Breast epithelium (tissue), 3 donors: ENCODE data around the gene TMX3.

Experiments
- POLR2A ChIP-seq: fragments of 450-650 bp; IDR thresholded peaks from one replicate; pipeline ENCODE4 v1.6.1; 2016; ENCODE audit warnings: antibody characterized with exemption, mild to moderate bottlenecking, moderate library complexity
- POLR2AphosphoS5 ChIP-seq, 3 donors: sonication (generic); formaldehyde crosslinking; IDR thresholded peaks; one replicate each; pipeline ENCODE4 v1.6.1; 2017; ENCODE audit warnings: antibody characterized with exemption in 3 of 3
- TF ChIP-seq, protein P1 (sequence below), 3 donors: fragments of 450-650 bp; IDR thresholded peaks; one replicate each; pipeline ENCODE4 v1.5.1; 2016 to 2017; ENCODE audit warnings: antibody characterized with exemption in 3 of 3, mild to moderate bottlenecking in 3 of 3, moderate library complexity in 3 of 3

DNA sequence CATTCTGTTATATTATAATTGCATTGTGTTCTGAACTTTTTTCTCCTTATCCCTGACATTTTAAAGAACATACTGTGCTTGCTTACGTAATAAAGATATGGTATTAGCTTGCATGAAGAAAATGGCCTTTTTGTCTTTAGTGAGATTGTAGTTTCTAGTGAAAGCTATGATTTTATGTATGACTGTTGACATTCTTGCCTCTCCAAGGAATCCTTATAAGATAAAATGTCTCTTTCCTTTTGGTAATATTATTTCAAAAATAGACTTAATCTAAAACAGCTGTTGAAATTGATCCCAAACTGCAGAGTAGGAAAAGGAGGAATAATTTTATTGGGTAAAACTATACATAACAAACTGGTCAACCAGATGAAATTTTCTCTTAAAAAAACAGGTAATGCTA is 42.2 kb upstream of the TMX3 start:
- TF ChIP-seq, protein P1, sequence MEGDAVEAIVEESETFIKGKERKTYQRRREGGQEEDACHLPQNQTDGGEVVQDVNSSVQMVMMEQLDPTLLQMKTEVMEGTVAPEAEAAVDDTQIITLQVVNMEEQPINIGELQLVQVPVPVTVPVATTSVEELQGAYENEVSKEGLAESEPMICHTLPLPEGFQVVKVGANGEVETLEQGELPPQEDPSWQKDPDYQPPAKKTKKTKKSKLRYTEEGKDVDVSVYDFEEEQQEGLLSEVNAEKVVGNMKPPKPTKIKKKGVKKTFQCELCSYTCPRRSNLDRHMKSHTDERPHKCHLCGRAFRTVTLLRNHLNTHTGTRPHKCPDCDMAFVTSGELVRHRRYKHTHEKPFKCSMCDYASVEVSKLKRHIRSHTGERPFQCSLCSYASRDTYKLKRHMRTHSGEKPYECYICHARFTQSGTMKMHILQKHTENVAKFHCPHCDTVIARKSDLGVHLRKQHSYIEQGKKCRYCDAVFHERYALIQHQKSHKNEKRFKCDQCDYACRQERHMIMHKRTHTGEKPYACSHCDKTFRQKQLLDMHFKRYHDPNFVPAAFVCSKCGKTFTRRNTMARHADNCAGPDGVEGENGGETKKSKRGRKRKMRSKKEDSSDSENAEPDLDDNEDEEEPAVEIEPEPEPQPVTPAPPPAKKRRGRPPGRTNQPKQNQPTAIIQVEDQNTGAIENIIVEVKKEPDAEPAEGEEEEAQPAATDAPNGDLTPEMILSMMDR (IDR thresholded peaks at IDR 0.05): no peak
- TF ChIP-seq POLR2A: no peak
- TF ChIP-seq POLR2AphosphoS5 (IDR thresholded peaks at IDR 0.05): no peak
